Mucosa of descending colon (tissue), 3 donors: ENCODE results near the gene CNTN4. TPM values are rescaled to one million over a fixed set of nuclear protein-coding genes. Genes with fewer than 3 reads are reported as not detected.

Experiments
- ATAC-seq: fragments of 200-7000 bp; cut with Tn5 transposase; one replicate; pipeline ENCODE4 v1.9.1; 2020; ENCODE audit warnings: mild to moderate bottlenecking, moderate library complexity
- DNase-seq, 3 donors: peaks; one replicate each; pipeline ENCODE4 v3.0.0-alpha.2; 2020
- H3K36me3 ChIP-seq: fragments of 200-600 bp; one replicate; pipeline ENCODE4 v1.8.0; 2021; ENCODE audit warnings: low read depth, mild to moderate bottlenecking
- H3K4me1 ChIP-seq: fragments of 200-600 bp; one replicate; pipeline ENCODE4 v1.8.0; 2021; ENCODE audit warnings: low read depth, mild to moderate bottlenecking
- H3K4me3 ChIP-seq: fragments of 200-600 bp; one replicate; pipeline ENCODE4 v1.8.0; 2021; ENCODE audit warnings: mild to moderate bottlenecking
- H3K9me3 ChIP-seq: fragments of 200-600 bp; one replicate; pipeline ENCODE4 v1.8.0; 2021; ENCODE audit warnings: mild to moderate bottlenecking
- CTCF ChIP-seq: fragments of 200-600 bp; IDR thresholded peaks from one replicate; pipeline ENCODE4 v1.8.0; 2022; ENCODE audit warnings: antibody characterized with exemption, mild to moderate bottlenecking
- intact Hi-C, 2 donors: fragments of 100-400 bp; cut with DNase I in 1 of 2; cut with micrococcal nuclease in 1 of 2; formaldehyde crosslinking; loops; one replicate each; pipeline versions ENCODE4 v1.11.0 to v1.11.1; 2022; cut with DNase I, micrococcal nuclease
- total RNA-seq, 3 donors: library from RNA; stranded (reverse); fragmentation: NEBNext Ultra II Directional in 2 of 3; extraction: Animal tissue kit (Norgen Biotek cat#: 25700) in 2 of 3; gene quantifications; one replicate each; pipeline versions ENCODE4 v1.2.1 to v1.2.4, GENCODE V29; 2021 to 2023
- donor health status: DM: no; HTN: no; CAD: no; lungs with moderate emphysema.
- donor health status: DM: no; HTN: no; CAD: no.
- donor health status: DM: no; HTN: yes; CAD: no.

Gene CNTN4
- total RNA-seq, 3 donors from 2014 or later, result 7.8 to 41.1 (median 13.4) TPM

- ATAC-seq (no peak), DNase-seq (no peak)
- TF ChIP-seq CTCF, result no peak
- Histone ChIP-seq H3K4me3 (no peak overlapping the region), H3K9me3 (no peaks in the 10 kb centered on the region), H3K36me3 (no peaks in the 10 kb centered on the region), H3K4me1 (no peaks in the 10 kb centered on the region)
- intact Hi-C loops, result no loop called here
Measured at GRCh38 chr3:2130726-2131125, 32.1 kb downstream of the CNTN4 start.

GRCh38 chr3:2133146-2133545, 34.5 kb downstream of the CNTN4 start:
- TF ChIP-seq CTCF, result no peak
- no peak overlapping the region for H3K4me3 ChIP-seq
- H3K36me3 ChIP-seq, result no peaks in the 10 kb centered on the region
- H3K9me3 ChIP-seq, result no peaks in the 10 kb centered on the region
- no peaks in the 10 kb centered on the region for H3K4me1 ChIP-seq
- peak; percentile 64 for ATAC-seq
- intact Hi-C loops, result no loop called here
- peak in 1 of 3 donors; percentile 17 for DNase-seq

- TF ChIP-seq CTCF, result no peak
- DNase-seq, result peak in 2 of 3 donors; percentile 49 to 58
- ATAC-seq, result peak; percentile 75
Measured at GRCh38 chr3:2137651-2138050, 39.0 kb downstream of the CNTN4 start.

GRCh38 chr3:2141482-2141881, 42.8 kb downstream of the CNTN4 start:
- peak; percentile 85 for ATAC-seq
- no peaks in the 10 kb centered on the region for H3K4me1 ChIP-seq
- no peak overlapping the region for H3K4me3 ChIP-seq
- no peak for TF ChIP-seq CTCF
- no peak for DNase-seq
- no peaks in the 10 kb centered on the region for H3K36me3 ChIP-seq
- intact Hi-C loops, result no loop called here
- no peaks in the 10 kb centered on the region for H3K9me3 ChIP-seq

More at GRCh38 chr3:2137651-2138050, 39.0 kb downstream of the CNTN4 start:
- Histone ChIP-seq H3K36me3 (no peaks in the 10 kb centered on the region), H3K9me3 (no peaks in the 10 kb centered on the region), H3K4me1 (no peaks in the 10 kb centered on the region), H3K4me3 (no peak overlapping the region)
- intact Hi-C loops, result no loop called here

- Histone ChIP-seq H3K36me3 (no peaks in the 10 kb centered on the region), H3K4me3 (no peak overlapping the region), H3K4me1 (no peaks in the 10 kb centered on the region), H3K9me3 (no peaks in the 10 kb centered on the region)
- intact Hi-C loops, result no loop called here
- ATAC-seq (no peak), DNase-seq (no peak)
- TF ChIP-seq CTCF, result no peak
Measured at GRCh38 chr3:2148561-2149340, 50.1 kb downstream of the CNTN4 start.
